NCI-H82 (cell line): Measurements from ENCODE around the gene LCE4A.

ENCODE experiments used
- DNase-seq: peaks from one replicate; lab custom pipeline; 2025; lab: John Stamatoyannopoulos, UW

LCE4A gene

DNA sequence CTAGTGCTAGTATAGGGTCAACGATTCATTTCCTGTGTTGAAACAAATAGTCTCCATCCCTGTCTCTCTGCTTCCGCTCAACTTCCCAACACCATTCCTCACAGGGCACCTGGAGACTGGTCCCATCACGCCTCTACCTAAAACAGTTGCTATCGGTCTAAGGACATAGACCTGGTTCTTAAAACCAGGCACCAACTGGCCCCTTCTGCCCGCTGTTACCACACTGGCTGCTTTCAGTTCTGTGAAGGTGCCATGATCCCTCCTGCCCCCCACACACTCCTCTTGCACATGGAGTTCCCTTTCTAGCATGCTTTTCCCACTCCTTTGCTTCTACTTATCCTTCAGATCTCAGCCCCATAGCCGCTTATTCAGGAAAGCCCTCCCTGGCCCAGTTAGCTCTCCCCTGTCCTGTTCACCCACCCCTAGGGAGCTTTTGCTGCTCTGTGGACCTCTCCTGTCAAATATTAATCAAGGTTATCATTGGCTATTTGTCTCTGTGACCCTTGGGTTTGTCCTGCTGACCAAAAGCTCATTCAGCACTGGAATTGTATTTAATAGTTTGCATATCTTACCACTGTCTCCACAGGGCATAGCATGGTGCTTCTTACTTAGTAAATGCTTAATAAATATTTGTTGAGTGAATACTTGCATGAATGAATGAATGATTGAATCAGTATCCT lies 37.9 kb downstream of the LCE4A start:
- no peak for DNase-seq

DNA sequence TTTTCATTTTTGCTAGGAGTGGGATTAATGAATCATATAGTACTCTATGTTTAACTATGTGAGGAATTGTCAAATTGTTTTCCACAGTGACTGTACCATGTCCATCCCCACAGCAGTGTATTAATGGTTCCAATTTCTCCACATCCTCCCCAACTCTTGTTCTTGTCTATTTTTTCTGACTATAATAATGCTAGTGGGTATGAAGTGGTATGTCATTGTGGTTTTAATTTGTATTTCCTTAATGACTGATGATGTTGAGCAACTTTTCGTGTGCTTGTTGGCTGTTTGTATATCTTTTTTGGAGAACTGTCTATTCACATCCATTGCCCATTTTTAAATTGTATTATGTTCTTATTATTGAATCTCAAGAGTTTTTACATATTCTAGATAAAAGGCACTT lies 39.9 kb downstream of the LCE4A start:
- DNase-seq = no peak

DNA sequence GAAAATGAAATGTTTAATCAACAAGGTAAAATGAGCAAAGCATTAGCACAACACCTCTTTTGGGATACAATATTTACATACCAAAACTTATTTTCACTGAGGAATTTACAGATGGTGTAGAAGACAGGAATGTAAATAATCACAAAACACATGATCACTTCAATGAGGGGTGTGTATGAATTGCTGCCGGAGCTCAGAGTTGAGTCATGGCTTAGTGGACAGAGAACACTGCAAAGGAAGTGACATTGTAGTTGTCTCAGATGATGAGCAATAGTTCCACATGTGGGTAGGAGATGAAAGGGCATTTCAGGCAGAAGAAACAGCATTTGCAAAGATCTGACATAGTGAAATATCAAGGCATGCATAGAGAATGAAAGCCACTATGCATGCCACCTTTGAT lies 44.3 kb downstream of the LCE4A start:
- DNase-seq = no peak

DNA sequence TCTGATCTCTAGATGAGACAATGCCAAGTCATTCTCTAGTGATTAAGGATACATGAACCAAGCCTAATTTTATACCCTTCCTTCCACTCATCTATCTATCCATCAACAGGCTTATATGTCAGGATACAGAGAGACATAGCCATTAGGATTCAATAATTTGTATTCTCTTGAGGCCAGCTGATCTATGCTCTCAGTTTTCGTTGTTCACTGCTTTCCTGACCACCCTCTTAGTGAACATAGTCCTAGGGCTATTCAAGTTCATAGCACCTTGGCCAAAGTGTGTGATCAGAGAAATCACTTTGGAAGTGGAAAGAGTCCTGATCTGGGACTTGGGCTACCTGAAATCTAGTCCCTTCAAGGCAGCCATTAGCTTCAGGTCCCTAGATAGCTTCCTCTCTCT lies 45.6 kb downstream of the LCE4A start:
- DNase-seq = no peak

DNA sequence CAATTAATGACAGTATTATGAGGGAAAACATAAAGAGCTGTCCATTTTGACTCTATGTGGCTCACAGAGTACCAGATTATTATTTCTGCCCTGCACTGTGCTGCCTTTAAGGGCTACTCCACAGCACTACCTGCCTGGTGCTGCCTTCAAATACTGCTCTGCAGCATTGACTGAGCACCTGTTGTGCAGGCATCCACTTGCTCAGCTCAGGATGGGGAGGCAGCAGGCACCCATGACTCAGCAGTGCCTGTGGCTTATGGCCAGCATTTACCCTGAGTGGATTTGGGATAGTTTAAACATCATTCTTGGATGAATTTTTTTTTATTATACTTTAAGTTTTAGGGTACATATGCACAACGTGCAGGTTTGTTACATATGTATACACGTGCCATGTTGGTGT lies 48.9 kb downstream of the LCE4A start:
- no peak for DNase-seq

DNA sequence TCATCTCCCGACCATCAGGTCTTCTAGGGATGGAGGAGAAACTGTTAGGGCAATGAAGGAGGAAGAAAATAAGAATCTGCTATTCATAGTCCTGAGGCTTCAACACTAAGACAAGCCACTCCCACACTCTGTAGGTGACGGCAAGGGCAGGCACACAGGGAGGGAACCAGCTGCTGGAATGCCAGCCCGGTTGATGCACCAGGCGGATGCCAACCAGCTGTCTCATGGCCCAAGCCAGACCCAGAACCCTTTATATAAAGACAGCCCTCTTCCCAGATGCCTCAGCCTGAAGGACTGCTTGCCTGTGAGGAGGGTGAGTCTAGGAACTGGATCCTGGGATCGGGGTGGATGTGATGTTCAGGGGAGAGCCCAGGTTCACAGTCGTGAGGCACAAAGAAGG lies 49.8 kb downstream of the LCE4A start, which contains the start of gene KPRP:
TSS of gene KPRP (plus strand) at position 279 of the 400 bp plus-strand sequence. CDS start 1,564 bp downstream, outside the sequence.
- no peak for DNase-seq

DNA sequence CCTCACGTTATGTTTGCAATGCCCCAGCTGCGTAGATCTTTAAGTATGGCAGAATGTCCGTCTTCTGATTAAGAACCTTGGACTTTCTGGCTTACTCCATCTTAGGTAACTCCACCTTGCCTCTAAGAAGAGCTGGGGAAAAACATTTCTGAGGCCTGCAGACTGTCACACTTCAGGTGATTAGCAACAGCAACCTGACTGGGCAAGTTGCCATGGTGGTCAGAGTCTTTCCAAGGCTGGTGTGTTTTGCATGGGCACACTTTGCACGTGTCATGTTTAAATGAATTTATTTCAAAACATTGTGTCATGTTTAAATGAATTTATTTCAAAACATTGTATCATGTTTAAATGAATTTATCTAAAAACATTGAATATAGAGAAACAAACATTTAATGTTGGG lies 50.7 kb downstream of the LCE4A start:
- DNase-seq = no peak
